MM.1S (cell line): Measurements from ENCODE around the gene LEMD3.

Experiments used
- DNase-seq: peaks from one replicate; pipeline ENCODE4 v3.0.0-alpha.2; 2015
- H2AFZ ChIP-seq: fragments of 300-600 bp; sonication (generic); 2 replicates; pipeline ENCODE4 v1.6.0; 2016; ENCODE audit warnings: antibody characterized with exemption, low read length
- H3F3A ChIP-seq: fragments of 300-600 bp; sonication (generic); 2 replicates; pipeline ENCODE4 v1.6.1; 2016; ENCODE audit warnings: mild to moderate bottlenecking, antibody characterized with exemption, low read length, moderate library complexity, mixed read lengths; ENCODE audit not compliant: insufficient read depth
- H3K27ac ChIP-seq: fragments of 300-600 bp; sonication (generic); 2 replicates; pipeline ENCODE4 v1.5.1; 2016; ENCODE audit warnings: mild to moderate bottlenecking, low read length
- H3K27me3 ChIP-seq: fragments of 300-600 bp; sonication (generic); replicated peaks from 2 replicates; pipeline ENCODE4 v1.6.0; 2016; ENCODE audit warnings: low read length; ENCODE audit not compliant: insufficient read depth
- H3K36me3 ChIP-seq: fragments of 300-600 bp; sonication (generic); replicated peaks from 2 replicates; pipeline ENCODE4 v1.6.1; 2016; ENCODE audit warnings: mild to moderate bottlenecking, low read length, mixed read lengths; ENCODE audit not compliant: insufficient read depth
- H3K4me1 ChIP-seq: fragments of 300-600 bp; sonication (generic); 2 replicates; pipeline ENCODE4 v1.6.1; 2016; ENCODE audit warnings: low read length, mixed read lengths
- H3K4me2 ChIP-seq: fragments of 300-600 bp; sonication (generic); 2 replicates; pipeline ENCODE4 v1.6.0; 2016; ENCODE audit warnings: low read depth, low read length
- H3K4me3 ChIP-seq: fragments of 300-600 bp; sonication (generic); 2 replicates; pipeline ENCODE4 v1.5.1; 2016; ENCODE audit warnings: low read length, mixed read lengths
- H3K79me2 ChIP-seq: fragments of 300-600 bp; sonication (generic); 2 replicates; pipeline ENCODE4 v1.6.1; 2016; ENCODE audit warnings: mixed run types, low read length, mixed read lengths
- H3K9ac ChIP-seq: fragments of 300-600 bp; sonication (generic); 2 replicates; pipeline ENCODE4 v1.6.1; 2016; ENCODE audit warnings: low read length, mixed read lengths
- H3K9me2 ChIP-seq: fragments of 300-600 bp; sonication (generic); replicated peaks from 2 replicates; pipeline ENCODE4 v1.6.1; 2016; ENCODE audit warnings: mild to moderate bottlenecking, low read length, mixed read lengths; ENCODE audit not compliant: insufficient read depth
- H3K9me3 ChIP-seq: fragments of 300-600 bp; sonication (generic); replicated peaks from 2 replicates; pipeline ENCODE4 v1.6.1; 2016; ENCODE audit warnings: mild to moderate bottlenecking, low read length, mixed read lengths; ENCODE audit not compliant: insufficient read depth
- H4K20me1 ChIP-seq: fragments of 300-600 bp; sonication (generic); 2 replicates; pipeline ENCODE4 v1.6.1; 2016; ENCODE audit warnings: mild to moderate bottlenecking, low read length, moderate library complexity, mixed read lengths; ENCODE audit not compliant: insufficient read depth
- EZH2 ChIP-seq: fragments of 300-600 bp; sonication (generic); optimal IDR thresholded peaks from 2 replicates; pipeline ENCODE3; 2017; ENCODE audit warnings: low read depth, mild to moderate bottlenecking, antibody characterized with exemption, low read length, mixed read lengths
- EZH2phosphoT487 ChIP-seq: fragments of 300-600 bp; sonication (generic); IDR thresholded peaks from 2 replicates; pipeline ENCODE4 v1.6.1; 2018; ENCODE audit warnings: antibody characterized with exemption, low read length
- TF ChIP-seq, protein P1 (sequence below): fragments of 300-600 bp; sonication (generic); IDR thresholded peaks from 2 replicates; pipeline ENCODE4 v1.5.1; 2016; ENCODE audit warnings: antibody characterized with exemption, low read length, mixed read lengths

Gene LEMD3

GRCh38 chr12:65277994-65278575 is 108.7 kb downstream of the LEMD3 start:
- DNase-seq = no peak
- Histone ChIP-seq H3K27me3 (no peaks in the 10 kb centered on the region), H3K36me3 (no peaks in the 10 kb centered on the region), H3K4me2 (peak overlapping the region; percentile 78), H3K9ac (peak overlapping the region; percentile 50; the same call in 1 of the 2 replicates), H3K79me2 (peaks cover 14% of the 10 kb centered on the region; the same call in 1 of the 2 replicates), H3F3A (0 out of 2 replicates have a peak, but pooled peaks cover 6% of the 10 kb centered on the region), H2AFZ (peak overlapping the region; percentile 95), H3K4me3 (peak overlapping the region; percentile 87), H3K9me2 (no peaks in the 10 kb centered on the region), H3K9me3 (no peaks in the 10 kb centered on the region), H3K27ac (no peak overlapping the region), H4K20me1 (no peaks in the 10 kb centered on the region), H3K4me1 (0 out of 2 replicates have a peak, but pooled peaks cover 2% of the 10 kb centered on the region)
- TF ChIP-seq, protein P1, sequence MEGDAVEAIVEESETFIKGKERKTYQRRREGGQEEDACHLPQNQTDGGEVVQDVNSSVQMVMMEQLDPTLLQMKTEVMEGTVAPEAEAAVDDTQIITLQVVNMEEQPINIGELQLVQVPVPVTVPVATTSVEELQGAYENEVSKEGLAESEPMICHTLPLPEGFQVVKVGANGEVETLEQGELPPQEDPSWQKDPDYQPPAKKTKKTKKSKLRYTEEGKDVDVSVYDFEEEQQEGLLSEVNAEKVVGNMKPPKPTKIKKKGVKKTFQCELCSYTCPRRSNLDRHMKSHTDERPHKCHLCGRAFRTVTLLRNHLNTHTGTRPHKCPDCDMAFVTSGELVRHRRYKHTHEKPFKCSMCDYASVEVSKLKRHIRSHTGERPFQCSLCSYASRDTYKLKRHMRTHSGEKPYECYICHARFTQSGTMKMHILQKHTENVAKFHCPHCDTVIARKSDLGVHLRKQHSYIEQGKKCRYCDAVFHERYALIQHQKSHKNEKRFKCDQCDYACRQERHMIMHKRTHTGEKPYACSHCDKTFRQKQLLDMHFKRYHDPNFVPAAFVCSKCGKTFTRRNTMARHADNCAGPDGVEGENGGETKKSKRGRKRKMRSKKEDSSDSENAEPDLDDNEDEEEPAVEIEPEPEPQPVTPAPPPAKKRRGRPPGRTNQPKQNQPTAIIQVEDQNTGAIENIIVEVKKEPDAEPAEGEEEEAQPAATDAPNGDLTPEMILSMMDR = no peak
- TF ChIP-seq EZH2 (no peak), EZH2phosphoT487 (no peak)

- no peaks in the 10 kb centered on the region for H3K27me3 ChIP-seq
- H3K4me3 ChIP-seq = peak within 1 kb of the TSS; percentile 87
- no peak within 1 kb of the TSS for H3K27ac ChIP-seq
- H3K4me1 ChIP-seq = 0 out of 2 replicates have a peak, but pooled peaks cover 2% of the 10 kb centered on the region
- H4K20me1 ChIP-seq = no peaks in the 10 kb centered on the region
- H3K79me2 ChIP-seq = peaks cover 14% of the 10 kb centered on the region; the same call in 1 of the 2 replicates
- peak within 1 kb of the TSS; percentile 78 for H3K4me2 ChIP-seq
- peak within 1 kb of the TSS; percentile 95 for H2AFZ ChIP-seq
- TF ChIP-seq, protein P1 = peak; percentile 28; the same call in 1 of the 2 replicates
- no peak for TF ChIP-seq EZH2
- TF ChIP-seq EZH2phosphoT487 = no peak
- no peaks in the 10 kb centered on the region for H3K9me3 ChIP-seq
- H3K9ac ChIP-seq = peak within 1 kb of the TSS; percentile 50
- DNase-seq = peak; percentile 38
- H3K36me3 ChIP-seq = no peaks in the 10 kb centered on the region
- H3K9me2 ChIP-seq = no peaks in the 10 kb centered on the region
- H3F3A ChIP-seq = 0 out of 2 replicates have a peak, but pooled peaks cover 6% of the 10 kb centered on the region
Measured at GRCh38 chr12:65278576-65279368, 109.4 kb downstream of the LEMD3 start, which contains the start of gene MSRB3. TSS of gene MSRB3 (plus strand) at chr12:65278683. CDS start at chr12:65308580, 29,897 bp downstream.

GRCh38 chr12:65279369-65280112 is 110.2 kb downstream of the LEMD3 start:
- H3K4me1 ChIP-seq = 0 out of 2 replicates have a peak, but pooled peaks cover 2% of the 10 kb centered on the region
- no peaks in the 10 kb centered on the region for H3K9me3 ChIP-seq
- 0 out of 2 replicates have a peak, but pooled peaks cover 6% of the 10 kb centered on the region for H3F3A ChIP-seq
- no peaks in the 10 kb centered on the region for H4K20me1 ChIP-seq
- peak overlapping the region; percentile 95 for H2AFZ ChIP-seq
- TF ChIP-seq EZH2 = no peak
- no peak for TF ChIP-seq EZH2phosphoT487
- TF ChIP-seq, protein P1 = no peak
- peak overlapping the region; percentile 25; the same call in 1 of the 2 replicates for H3K9ac ChIP-seq
- DNase-seq = peak; percentile 44
- H3K9me2 ChIP-seq = no peaks in the 10 kb centered on the region
- H3K27me3 ChIP-seq = no peaks in the 10 kb centered on the region
- peak overlapping the region; percentile 87 for H3K4me3 ChIP-seq
- H3K79me2 ChIP-seq = peaks cover 14% of the 10 kb centered on the region; the same call in 1 of the 2 replicates
- H3K36me3 ChIP-seq = no peaks in the 10 kb centered on the region
- no peak overlapping the region for H3K27ac ChIP-seq
- peak overlapping the region; percentile 78 for H3K4me2 ChIP-seq
